GM13977 (cell line): Measurements from ENCODE around the gene ARSD.
"Not testable (repeated sequence)": the region's sequence is repeated elsewhere in the genome, so short reads cannot be mapped to it uniquely, and the experiment has no call there.

Source experiments
- DNase-seq: peaks from one replicate; pipeline ENCODE4 v3.0.0; 2012; ENCODE audit warnings: low spot score
- CTCF ChIP-seq: IDR thresholded peaks from 2 replicates; pipeline ENCODE4 v1.5.1; 2012; ENCODE audit warnings: mild to moderate bottlenecking, control low read depth; ENCODE audit not compliant: insufficient read depth; ENCODE audit errors: extremely low read depth, missing control alignments
- in situ Hi-C: fragments of 300-500 bp; cut with MboI; formaldehyde crosslinking; loops from one replicate; pipeline ENCODE4 v1.12.0; 2022; ENCODE audit warnings: low sequenced_read_pairs, low pct_unique_long_range_greater_than_20kb, mixed read lengths, inconsistent platforms; ENCODE audit not compliant: unreplicated experiment

ARSD gene

GRCh38 chrX:2931612-2932011 is 2.5 kb upstream of the ARSD start:
- DNase-seq: no peak
- in situ Hi-C loops: no loop called here
- no peak for TF ChIP-seq CTCF

- in situ Hi-C loops: no loop called here
- DNase-seq: no peak
- TF ChIP-seq CTCF: no peak
Observed at GRCh38 chrX:2931155-2931554, 2.0 kb upstream of the ARSD start.

GRCh38 chrX:2928191-2928582 is 952 bp downstream of the ARSD start:
- in situ Hi-C loops: no loop called here
- no peak for DNase-seq
- no peak for TF ChIP-seq CTCF

GRCh38 chrX:2926664-2927275 is 2.4 kb downstream of the ARSD start:
- TF ChIP-seq CTCF: no peak
- no peak for DNase-seq
- in situ Hi-C loops: no loop called here

- in situ Hi-C loops: not testable (repeated sequence)
Observed at GRCh38 chrX:2926255-2926654, 2.9 kb downstream of the ARSD start.

GRCh38 chrX:2924151-2924550 is 5.0 kb downstream of the ARSD start:
- in situ Hi-C loops: no loop called here
- TF ChIP-seq CTCF: no peak
- DNase-seq: no peak

More at GRCh38 chrX:2926255-2926654, 2.9 kb downstream of the ARSD start:
- DNase-seq: not testable (repeated sequence)

GRCh38 chrX:2921750-2922149 is 7.4 kb downstream of the ARSD start:
- DNase-seq: no peak
- in situ Hi-C loops: no loop called here
- no peak for TF ChIP-seq CTCF
